Calu3 (cell line): ENCODE measurements around the gene NPIPA7. TPM values are rescaled to one million over a fixed set of nuclear protein-coding genes. Genes with fewer than 3 reads are reported as not detected.
"Not testable (repeated sequence)": the region's sequence is repeated elsewhere in the genome, so short reads cannot be mapped to it uniquely, and the experiment has no call there.

Experiments
- BruUV-seq: library from RNA; stranded (reverse); fragments of 400-500 nt; replicated peaks from 2 replicates; lab custom pipeline; 2021; lab: Mats Ljungman, UMichigan
- CTCF ChIA-PET: fragments of 300-600 bp; sonication (Branson Sonifier 250); formaldehyde crosslinking; loops from one replicate; lab custom pipeline; 2022; ENCODE audit warnings: antibody characterized with exemption; lab: Charles Lee
- DNase-seq: peaks from one replicate; pipeline ENCODE4 v3.0.0; 2022
- H3K27ac Mint-ChIP-seq: one replicate; pipeline ENCODE4 v1.8.0; 2022; ENCODE audit warnings: mixed read lengths; ENCODE audit not compliant: unreplicated experiment
- H3K27me3 Mint-ChIP-seq: one replicate; pipeline ENCODE4 v1.8.0; 2022; ENCODE audit warnings: mixed read lengths; ENCODE audit not compliant: unreplicated experiment
- H3K36me3 Mint-ChIP-seq: one replicate; pipeline ENCODE4 v1.8.0; 2022; ENCODE audit warnings: mild to moderate bottlenecking, moderate library complexity, mixed read lengths; ENCODE audit not compliant: insufficient read depth, unreplicated experiment
- H3K4me1 Mint-ChIP-seq: one replicate; pipeline ENCODE4 v1.8.0; 2022; ENCODE audit warnings: mild to moderate bottlenecking, low read depth, mixed read lengths; ENCODE audit not compliant: unreplicated experiment
- H3K4me3 Mint-ChIP-seq: one replicate; pipeline ENCODE4 v1.8.0; 2022; ENCODE audit warnings: mild to moderate bottlenecking, low read depth, moderate library complexity, mixed read lengths; ENCODE audit not compliant: unreplicated experiment
- H3K9me3 Mint-ChIP-seq: one replicate; pipeline ENCODE4 v1.8.0; 2022; ENCODE audit warnings: low read depth, mixed read lengths; ENCODE audit not compliant: unreplicated experiment
- intact Hi-C: fragments of 100-400 bp; cut with micrococcal nuclease; formaldehyde crosslinking; loops from one replicate; pipeline ENCODE4 v1.10.0; 2022; ENCODE audit not compliant: unreplicated experiment
- microRNA-seq: library from miRNA; unstranded; fragments of <30 nt; microRNA quantifications from one replicate; pipeline ENCODE4 v1.2.0, GENCODE V29; 2022
- total RNA-seq: library from RNA; stranded (reverse); gene quantifications from 2 replicates; pipeline ENCODE4 v1.2.3, GENCODE V29; 2022

NPIPA7 gene
- total RNA-seq, 1 experiment from 2014 or later = 6.5 TPM

- DNase-seq, BruUV-seq, H3K36me3 Mint-ChIP-seq, H3K9me3 Mint-ChIP-seq, intact Hi-C loops, H3K4me3 Mint-ChIP-seq, H3K27ac Mint-ChIP-seq, H3K4me1 Mint-ChIP-seq, H3K27me3 Mint-ChIP-seq, CTCF ChIA-PET: not testable (repeated sequence)
These were observed 34.8 kb downstream of the NPIPA7 start for GRCh38 chr16:16413773-16414172.

- H3K9me3 Mint-ChIP-seq, intact Hi-C loops, CTCF ChIA-PET, H3K27ac Mint-ChIP-seq, H3K4me1 Mint-ChIP-seq, H3K36me3 Mint-ChIP-seq, H3K27me3 Mint-ChIP-seq, BruUV-seq, H3K4me3 Mint-ChIP-seq, DNase-seq: not testable (repeated sequence)
These were observed 38.1 kb downstream of the NPIPA7 start for GRCh38 chr16:16417071-16417470.

GRCh38 chr16:16417914-16418544 is 39.1 kb downstream of the NPIPA7 start:
- H3K36me3 Mint-ChIP-seq, H3K9me3 Mint-ChIP-seq, H3K4me3 Mint-ChIP-seq, BruUV-seq, H3K27me3 Mint-ChIP-seq, H3K27ac Mint-ChIP-seq, DNase-seq, intact Hi-C loops, H3K4me1 Mint-ChIP-seq, CTCF ChIA-PET: not testable (repeated sequence)

- H3K27ac Mint-ChIP-seq, H3K36me3 Mint-ChIP-seq, H3K9me3 Mint-ChIP-seq, BruUV-seq, H3K4me1 Mint-ChIP-seq, CTCF ChIA-PET, DNase-seq, intact Hi-C loops, H3K27me3 Mint-ChIP-seq, H3K4me3 Mint-ChIP-seq: not testable (repeated sequence)
These were observed 41.6 kb downstream of the NPIPA7 start for GRCh38 chr16:16420515-16420914.

GRCh38 chr16:16425146-16425545 is 46.2 kb downstream of the NPIPA7 start:
- DNase-seq, H3K36me3 Mint-ChIP-seq, H3K4me3 Mint-ChIP-seq, H3K4me1 Mint-ChIP-seq, H3K27me3 Mint-ChIP-seq, BruUV-seq, H3K27ac Mint-ChIP-seq, CTCF ChIA-PET, H3K9me3 Mint-ChIP-seq, intact Hi-C loops: not testable (repeated sequence)

GRCh38 chr16:16431135-16431534 is 52.2 kb downstream of the NPIPA7 start:
- CTCF ChIA-PET, H3K27ac Mint-ChIP-seq, BruUV-seq, H3K4me1 Mint-ChIP-seq, intact Hi-C loops, H3K36me3 Mint-ChIP-seq, DNase-seq, H3K4me3 Mint-ChIP-seq, H3K9me3 Mint-ChIP-seq, H3K27me3 Mint-ChIP-seq: not testable (repeated sequence)

GRCh38 chr16:16434711-16435110 is 55.8 kb downstream of the NPIPA7 start:
- intact Hi-C loops, CTCF ChIA-PET, H3K27me3 Mint-ChIP-seq, H3K4me3 Mint-ChIP-seq, H3K36me3 Mint-ChIP-seq, BruUV-seq, DNase-seq, H3K4me1 Mint-ChIP-seq, H3K27ac Mint-ChIP-seq, H3K9me3 Mint-ChIP-seq: not testable (repeated sequence)

- BruUV-seq, intact Hi-C loops, H3K4me1 Mint-ChIP-seq, CTCF ChIA-PET, H3K27ac Mint-ChIP-seq, H3K36me3 Mint-ChIP-seq, H3K4me3 Mint-ChIP-seq, H3K27me3 Mint-ChIP-seq, DNase-seq, H3K9me3 Mint-ChIP-seq: not testable (repeated sequence)
These were observed 62.5 kb downstream of the NPIPA7 start for GRCh38 chr16:16441401-16441800.

Small RNAs within 50 kb of the gene (microRNA-seq; reads per million reads assigned to microRNA genes)
- gene MIR6511A3 (not detected), gene MIR6770-2 (not detected)

Other genes with a start within 250 kb of the NPIPA7 start
- 3.7 and 5.8 TPM in 2 replicates for gene ABCC6, start 155.6 kb upstream of the NPIPA7 start, total RNA-seq
- gene NOMO3, start 146.6 kb upstream of the NPIPA7 start, total RNA-seq = 90.6 and 92.5 TPM in 2 replicates